Motor neuron (in vitro differentiated cells): ENCODE measurements around the gene ATP8B3. TPM values are rescaled to one million over a fixed set of nuclear protein-coding genes. Genes with fewer than 3 reads are reported as not detected.

Source experiments
- ATAC-seq, 8 experiments: fragments of 200-7000 bp; cut with Tn5 transposase; replicated peaks in 6 of 8; 2 replicates each; pipeline ENCODE4 v1.8.0; 2021; ENCODE audit warnings: mild to moderate bottlenecking in 8 of 8, moderate library complexity in 8 of 8
- H3K27ac ChIP-seq, 2 donors: fragments of 250-450 bp; sonication (Bioruptor Pico); 2 replicates each; pipeline ENCODE4 v1.9.0; 2021; ENCODE audit warnings: antibody characterized with exemption in 2 of 2, mild to moderate bottlenecking in 2 of 2, moderate library complexity in 1 of 2
- H3K4me1 ChIP-seq, 2 donors: fragments of 250-450 bp; sonication (Bioruptor Pico); replicated peaks in 1 of 2; 2 replicates each; pipeline ENCODE4 v1.6.1; 2021; ENCODE audit warnings: antibody characterized with exemption in 2 of 2, mild to moderate bottlenecking in 2 of 2, moderate library complexity in 1 of 2
- H3K4me3 ChIP-seq, 5 donors: fragments of 250-450 bp; sonication (Bioruptor Pico); 2 replicates each; pipeline ENCODE4 v1.9.0; 2021; ENCODE audit warnings: antibody characterized with exemption in 5 of 5, mild to moderate bottlenecking in 5 of 5, moderate library complexity in 4 of 5
- WGBS, 10 experiments: fragments of 450-650 bp; shearing (Covaris generic); methylation state at CpG; one replicate each; pipeline ENCODE4 v1.0.0; 2022; 5-methylcytosine and 5-hydroxymethylcytosine counted together
- in situ Hi-C, 9 experiments: fragments of 400-800 bp; cut with MboI; loops; one replicate each; pipeline ENCODE4 v1.15.0; 2021; ENCODE audit warnings: low sequenced_read_pairs in 9 of 9, low pct_unique_long_range_greater_than_20kb in 2 of 9; ENCODE audit not compliant: unreplicated experiment in 9 of 9
- total RNA-seq, 8 experiments: library from RNA; unstranded; fragments of 300-600 nt; gene quantifications; 2 replicates each; pipeline versions ENCODE4 v1.2.3 to v1.2.4, GENCODE V29; 2022

Gene ATP8B3
- total RNA-seq, 8 experiments from 2014 or later, result 0.32 to 2.3 (median 0.78) TPM

- 60 to 100% (median 80%) methylated on average over 1 to 8 of the region's 11 CpGs; no CpG with 5 or more reads in 1 of the 10 experiments for WGBS, 10 experiments
- H3K27ac ChIP-seq, result no peak overlapping the region
- no peak overlapping the region for H3K4me3 ChIP-seq
- peaks cover 0 to 5% of the 10 kb centered on the region in 2 donors for H3K4me1 ChIP-seq
- no peak for ATAC-seq
- in situ Hi-C loops, result no loop called here
Observed at GRCh38 chr19:1739960-1740629, 72.0 kb downstream of the ATP8B3 start.

DNA sequence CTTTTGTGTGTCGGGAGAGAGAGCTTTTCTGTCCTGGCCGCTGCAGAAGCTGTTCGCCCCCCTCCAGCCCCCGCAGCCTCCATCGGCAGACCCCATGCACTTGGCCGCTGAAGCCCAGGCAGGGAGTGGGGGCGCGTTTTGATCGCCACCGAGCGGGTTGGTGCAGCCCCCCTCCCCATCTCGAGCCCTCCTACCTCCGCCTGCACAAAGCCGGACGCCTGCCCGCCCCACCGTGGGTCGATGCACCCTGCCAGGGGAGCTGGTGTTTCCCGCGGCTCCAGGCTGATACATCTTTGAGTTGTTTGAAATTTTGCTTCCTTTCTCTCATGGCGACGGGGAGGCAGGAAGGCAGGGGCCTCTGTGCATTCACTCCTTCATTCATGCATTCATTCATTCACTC is 75.1 kb downstream of the ATP8B3 start:
- peak in 2 of 8 experiments; percentile 30 to 36 for ATAC-seq
- 0 to 20% (median 20%) methylated on average over 2 to 4 of the region's 22 CpGs; no CpG with 5 or more reads in 7 of the 10 experiments for WGBS, 10 experiments
- Histone ChIP-seq H3K4me3 (no peak overlapping the region), H3K27ac (no peak overlapping the region), H3K4me1 (peaks cover 0 to 2% of the 10 kb centered on the region in 2 donors)
- in situ Hi-C loops, result no loop called here

- H3K27ac ChIP-seq, result no peak overlapping the region
- H3K4me1 ChIP-seq, result peaks cover 0 to 2% of the 10 kb centered on the region in 2 donors
- no peak overlapping the region for H3K4me3 ChIP-seq
- in situ Hi-C loops, result no loop called here
- WGBS, 10 experiments, result 50 to 100% (median 80%) methylated on average over 1 to 2 of the region's 3 CpGs; no CpG with 5 or more reads in 5 of the 10 experiments
- ATAC-seq, result no peak
Observed at GRCh38 chr19:1736280-1736679, 75.8 kb downstream of the ATP8B3 start.

DNA sequence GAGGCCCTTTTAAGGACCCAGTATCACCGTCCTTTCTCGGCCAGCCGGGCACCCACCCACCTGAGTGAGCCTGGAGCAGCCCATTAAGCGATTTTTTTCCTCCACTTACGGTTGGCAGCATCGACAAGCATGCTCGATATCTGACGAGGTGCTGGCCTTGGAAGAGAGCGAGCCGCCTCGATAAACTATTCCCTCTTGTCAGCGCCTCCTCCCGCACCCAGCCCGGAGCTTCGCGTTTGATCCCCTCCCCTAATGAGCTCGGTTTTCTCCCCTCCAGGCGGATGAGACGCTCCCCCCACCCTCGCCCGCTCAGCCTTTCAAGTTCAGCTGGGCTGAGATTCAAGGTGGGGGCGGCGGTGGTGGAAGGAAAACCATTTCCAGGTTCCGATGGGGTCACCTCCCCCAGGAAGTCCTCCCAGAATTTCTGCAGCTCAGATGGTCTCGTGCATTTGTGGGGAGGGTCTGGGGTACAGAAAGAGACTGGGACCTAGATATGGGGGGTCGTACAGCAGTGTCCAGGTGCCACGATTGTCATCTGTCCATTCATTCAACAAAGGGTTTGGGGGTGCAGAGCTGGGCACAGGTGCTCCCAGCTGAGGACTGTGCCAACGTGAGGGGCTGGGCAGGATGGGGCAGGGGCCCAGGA is 77.6 kb downstream of the ATP8B3 start:
- no peak overlapping the region for H3K27ac ChIP-seq
- in situ Hi-C loops, result no loop called here
- WGBS, 10 experiments, result 0 to 23% (median 16%) methylated on average over 1 to 9 of the region's 28 CpGs; no CpG with 5 or more reads in 2 of the 10 experiments
- H3K4me3 ChIP-seq, result no peak overlapping the region
- peaks cover 0 to 2% of the 10 kb centered on the region in 2 donors for H3K4me1 ChIP-seq
- peak in 1 of 8 experiments; percentile 21 for ATAC-seq

Other genes with a start within 250 kb of the ATP8B3 start
- 10 to 100 TPM in 6 of 8 experiments, 1 to 10 TPM in 2; 3.2 to 46.9 (median 18.1) TPM for gene MEX3D, start 244.0 kb downstream of the ATP8B3 start, total RNA-seq
- 100 to 1,000 TPM in 2 of 8 experiments, 10 to 100 TPM in 6; 37.0 to 114 (median 54.7) TPM for gene MBD3, start 219.4 kb downstream of the ATP8B3 start, total RNA-seq
- 100 to 1,000 TPM in 7 of 8 experiments, 10 to 100 TPM in 1; 92.4 to 219 (median 112) TPM for gene UQCR11, start 206.8 kb downstream of the ATP8B3 start, total RNA-seq
- 100 to 1,000 TPM in 1 of 8 experiments, 10 to 100 TPM in 7; 25.2 to 106 (median 44.9) TPM for gene TCF3, start 159.7 kb downstream of the ATP8B3 start, total RNA-seq
- gene ONECUT3, start 58.8 kb downstream of the ATP8B3 start, total RNA-seq, result 1 to 10 TPM in 1 of 8 experiments, under 1 TPM in 6, not detected in 1; 0.11 to 3.7 (median 0.35) TPM
- 10 to 100 TPM in 4 of 8 experiments, 1 to 10 TPM in 4; 6.3 to 20.9 (median 11.1) TPM for gene REXO1, start 36.2 kb upstream of the ATP8B3 start, total RNA-seq
- 10 to 100 TPM in 2 of 8 experiments, 1 to 10 TPM in 6; 2.7 to 18.6 (median 4.6) TPM for gene KLF16, start 51.3 kb upstream of the ATP8B3 start, total RNA-seq
- gene ABHD17A, start 73.2 kb upstream of the ATP8B3 start, total RNA-seq, result 10 to 100 TPM; 30.4 to 42.3 (median 37.2) TPM
- gene ADAT3, start 93.1 kb upstream of the ATP8B3 start, total RNA-seq, result 1 to 10 TPM in 5 of 8 experiments, under 1 TPM in 3; 0.50 to 3.8 (median 2.1) TPM
- gene SCAMP4, start 93.1 kb upstream of the ATP8B3 start, total RNA-seq, result 10 to 100 TPM in 7 of 8 experiments, 1 to 10 TPM in 1; 8.4 to 47.8 (median 24.1) TPM
- 10 to 100 TPM; 25.6 to 68.4 (median 49.8) TPM for gene CSNK1G2, start 128.9 kb upstream of the ATP8B3 start, total RNA-seq
- 10 to 100 TPM; 20.3 to 92.3 (median 57.2) TPM for gene BTBD2, start 203.4 kb upstream of the ATP8B3 start, total RNA-seq
- gene MKNK2, start 239.0 kb upstream of the ATP8B3 start, total RNA-seq, result 10 to 100 TPM; 33.0 to 95.2 (median 50.9) TPM